Lung (tissue), 12 donors: ENCODE results near the gene SYTL2. TPM values are rescaled to one million over a fixed set of nuclear protein-coding genes. Genes with fewer than 3 reads are reported as not detected.

ENCODE experiments used
- ATAC-seq: fragments of 200-7000 bp; cut with Tn5 transposase; one replicate; pipeline ENCODE4 v1.9.1; 2020; ENCODE audit warnings: moderate number of reproducible peaks; ENCODE audit not compliant: insufficient read depth, low FRiP score
- DNase-seq, 3 donors: peaks; one replicate each; pipeline ENCODE4 v3.0.0-alpha.2; 2013 to 2017
- H3K27ac ChIP-seq, 2 donors: one replicate each; pipeline ENCODE4 v1.5.1; 2013; ENCODE audit warnings: mild to moderate bottlenecking in 2 of 2, moderate library complexity in 2 of 2, control low read depth in 1 of 2, inconsistent platforms in 1 of 2, low read depth in 1 of 2, low read length in 1 of 2
- H3K27me3 ChIP-seq, 3 donors: one replicate each; pipeline ENCODE4 v1.5.1; 2013; ENCODE audit warnings: low read length in 2 of 3; ENCODE audit not compliant: control insufficient read depth in 3 of 3, insufficient read depth in 3 of 3
- H3K36me3 ChIP-seq, 4 donors: one replicate each; pipeline ENCODE4 v1.5.1; 2013; ENCODE audit warnings: low read length in 4 of 4, mild to moderate bottlenecking in 1 of 4, moderate library complexity in 1 of 4; ENCODE audit not compliant: control insufficient read depth in 4 of 4, insufficient read depth in 4 of 4
- H3K4me1 ChIP-seq, 5 donors: one replicate each; pipeline ENCODE4 v1.5.1; 2013; ENCODE audit warnings: low read length in 5 of 5, mild to moderate bottlenecking in 2 of 5, moderate library complexity in 1 of 5; ENCODE audit not compliant: control insufficient read depth in 5 of 5, insufficient read depth in 5 of 5
- H3K4me3 ChIP-seq: one replicate; pipeline ENCODE4 v1.5.1; 2013; ENCODE audit warnings: mild to moderate bottlenecking, control low read depth, moderate library complexity
- H3K9ac ChIP-seq, 2 donors: one replicate each; pipeline ENCODE4 v1.5.1; 2013; ENCODE audit warnings: low read length in 2 of 2, control low read depth in 1 of 2; ENCODE audit not compliant: insufficient read depth in 1 of 2
- H3K9me3 ChIP-seq, 4 donors: one replicate each; pipeline ENCODE4 v1.5.1; 2013; ENCODE audit warnings: low read length in 3 of 4, mild to moderate bottlenecking in 1 of 4, moderate library complexity in 1 of 4; ENCODE audit not compliant: control insufficient read depth in 4 of 4, insufficient read depth in 3 of 4
- WGBS, 2 donors: extraction: QIAGEN DNeasy Blood & Tissue Kit; methylation state at CpG; one replicate each; pipeline ENCODE4 v1.1.7; 2013; 5-methylcytosine and 5-hydroxymethylcytosine counted together
- polyA plus RNA-seq, 2 donors: library from polyadenylated mRNA; stranded (reverse); fragments of 200-250 nt; gene quantifications; one replicate each; pipeline ENCODE4 v1.2.1, GENCODE V29; 2013
- total RNA-seq, 2 donors: library from RNA; depleted of rRNA in 1 of 2; stranded (reverse); fragments of >200 nt in 1 of 2; gene quantifications; one replicate each; pipeline ENCODE4 v1.2.1, GENCODE V29; 2014 to 2021
- TF ChIP-seq, protein P1 (sequence below): IDR thresholded peaks from 2 replicates; pipeline ENCODE4 v1.5.1; 2012; ENCODE audit warnings: mild to moderate bottlenecking; ENCODE audit errors: control extremely low read depth, extremely low read depth
- donor health status: control.
- donor health status: control.
- donor health status: Bipolar disorder and iron deficiency.
- donor health status: healthy.
- donor health status: DM: yes; HTN: yes; CAD: no.

The SYTL2 gene
- total and polyA plus RNA-seq, 4 donors: 6.7 to 39.0 (median 16.5) TPM

DNA sequence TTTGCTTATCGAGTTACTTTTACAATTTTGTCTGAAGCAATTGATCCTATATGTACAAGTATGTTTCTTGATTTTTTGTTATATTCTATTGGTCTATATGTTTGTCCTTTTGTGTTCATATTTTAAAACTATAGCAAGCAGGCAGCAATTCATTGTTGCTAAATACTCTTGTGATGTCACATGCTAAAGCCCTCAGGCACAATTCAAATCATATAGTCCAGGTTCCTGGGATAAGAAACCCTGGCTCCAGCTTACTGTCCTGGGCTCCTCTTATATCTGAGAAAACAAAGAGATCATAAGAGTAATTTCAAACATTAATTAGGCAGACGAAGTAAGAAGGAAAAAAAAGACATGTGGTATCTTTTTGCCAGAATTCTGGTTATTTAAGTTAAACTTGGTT lies 37.6 kb upstream of the SYTL2 start:
- H3K4me1 ChIP-seq: peaks cover 0 to 2% (median 0%) of the 10 kb centered on the region in 5 donors
- H3K36me3 ChIP-seq: no peaks in the 10 kb centered on the region
- DNase-seq: no peak
- no peak for ATAC-seq
- WGBS, 2 donors: 95% methylated on average over 2 of the region's 2 CpGs
- peaks cover 0 to 1% (median 0%) of the 10 kb centered on the region in 4 donors for H3K9me3 ChIP-seq
- H3K27me3 ChIP-seq: no peaks in the 10 kb centered on the region
- H3K4me3 ChIP-seq: no peak overlapping the region
- H3K27ac ChIP-seq: no peak overlapping the region
- no peak overlapping the region for H3K9ac ChIP-seq
- TF ChIP-seq, protein P1, sequence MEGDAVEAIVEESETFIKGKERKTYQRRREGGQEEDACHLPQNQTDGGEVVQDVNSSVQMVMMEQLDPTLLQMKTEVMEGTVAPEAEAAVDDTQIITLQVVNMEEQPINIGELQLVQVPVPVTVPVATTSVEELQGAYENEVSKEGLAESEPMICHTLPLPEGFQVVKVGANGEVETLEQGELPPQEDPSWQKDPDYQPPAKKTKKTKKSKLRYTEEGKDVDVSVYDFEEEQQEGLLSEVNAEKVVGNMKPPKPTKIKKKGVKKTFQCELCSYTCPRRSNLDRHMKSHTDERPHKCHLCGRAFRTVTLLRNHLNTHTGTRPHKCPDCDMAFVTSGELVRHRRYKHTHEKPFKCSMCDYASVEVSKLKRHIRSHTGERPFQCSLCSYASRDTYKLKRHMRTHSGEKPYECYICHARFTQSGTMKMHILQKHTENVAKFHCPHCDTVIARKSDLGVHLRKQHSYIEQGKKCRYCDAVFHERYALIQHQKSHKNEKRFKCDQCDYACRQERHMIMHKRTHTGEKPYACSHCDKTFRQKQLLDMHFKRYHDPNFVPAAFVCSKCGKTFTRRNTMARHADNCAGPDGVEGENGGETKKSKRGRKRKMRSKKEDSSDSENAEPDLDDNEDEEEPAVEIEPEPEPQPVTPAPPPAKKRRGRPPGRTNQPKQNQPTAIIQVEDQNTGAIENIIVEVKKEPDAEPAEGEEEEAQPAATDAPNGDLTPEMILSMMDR: no peak

DNA sequence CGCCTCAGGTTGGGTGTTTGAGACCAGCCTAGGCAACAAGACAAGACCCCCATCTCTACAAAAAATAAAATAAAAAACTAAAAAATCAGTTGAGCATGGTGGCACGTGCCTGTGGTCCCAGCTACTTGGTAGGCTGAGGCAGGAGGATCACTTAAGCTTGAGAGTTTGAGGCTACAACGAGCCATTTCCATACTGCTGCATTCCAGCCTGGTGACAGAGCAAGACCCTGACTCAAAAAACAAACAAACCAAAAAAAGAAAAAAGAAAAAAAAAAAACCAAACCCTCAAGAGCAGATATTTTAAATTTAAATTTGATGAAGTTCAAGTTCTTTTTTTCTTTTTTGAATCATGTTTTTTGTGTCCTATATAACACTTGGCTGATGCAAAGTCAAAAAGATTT lies 37.1 kb upstream of the SYTL2 start:
- ATAC-seq (no peak), DNase-seq (no peak)
- TF ChIP-seq, protein P1: no peak
- no peak overlapping the region for H3K4me3 ChIP-seq
- no peak overlapping the region for H3K27ac ChIP-seq
- no peaks in the 10 kb centered on the region for H3K27me3 ChIP-seq
- H3K4me1 ChIP-seq: peaks cover 0 to 2% (median 0%) of the 10 kb centered on the region in 5 donors
- H3K9ac ChIP-seq: no peak overlapping the region
- H3K9me3 ChIP-seq: peaks cover 0 to 1% (median 0%) of the 10 kb centered on the region in 4 donors
- 87 to 95% methylated on average over 3 of the region's 3 CpGs for WGBS, 2 donors
- no peaks in the 10 kb centered on the region for H3K36me3 ChIP-seq

DNA sequence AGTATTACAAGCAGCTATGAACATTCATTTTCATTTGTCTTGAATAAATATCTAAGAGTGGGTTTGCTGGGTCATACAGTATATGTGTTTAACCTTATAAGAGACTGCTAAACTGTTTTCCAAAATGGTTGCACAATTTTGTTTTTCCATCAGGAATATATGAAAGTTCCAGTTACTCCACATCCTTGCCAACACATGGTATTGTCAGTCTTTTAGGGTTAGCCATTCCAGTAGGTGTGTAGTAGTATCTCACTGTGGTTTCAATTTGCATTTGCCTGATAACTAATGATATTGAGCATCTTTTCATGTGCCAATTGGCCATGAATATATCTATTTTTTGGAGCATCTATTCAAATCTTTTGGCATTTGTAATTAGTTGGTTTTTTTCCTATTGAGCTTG lies 36.5 kb upstream of the SYTL2 start:
- no peaks in the 10 kb centered on the region for H3K36me3 ChIP-seq
- H3K27me3 ChIP-seq: no peaks in the 10 kb centered on the region
- H3K27ac ChIP-seq: no peak overlapping the region
- H3K4me1 ChIP-seq: peaks cover 0 to 2% (median 0%) of the 10 kb centered on the region in 5 donors
- ATAC-seq (no peak), DNase-seq (no peak)
- H3K9me3 ChIP-seq: peaks cover 0 to 1% (median 0%) of the 10 kb centered on the region in 4 donors
- TF ChIP-seq, protein P1: no peak
- H3K4me3 ChIP-seq: no peak overlapping the region
- no peak overlapping the region for H3K9ac ChIP-seq

DNA sequence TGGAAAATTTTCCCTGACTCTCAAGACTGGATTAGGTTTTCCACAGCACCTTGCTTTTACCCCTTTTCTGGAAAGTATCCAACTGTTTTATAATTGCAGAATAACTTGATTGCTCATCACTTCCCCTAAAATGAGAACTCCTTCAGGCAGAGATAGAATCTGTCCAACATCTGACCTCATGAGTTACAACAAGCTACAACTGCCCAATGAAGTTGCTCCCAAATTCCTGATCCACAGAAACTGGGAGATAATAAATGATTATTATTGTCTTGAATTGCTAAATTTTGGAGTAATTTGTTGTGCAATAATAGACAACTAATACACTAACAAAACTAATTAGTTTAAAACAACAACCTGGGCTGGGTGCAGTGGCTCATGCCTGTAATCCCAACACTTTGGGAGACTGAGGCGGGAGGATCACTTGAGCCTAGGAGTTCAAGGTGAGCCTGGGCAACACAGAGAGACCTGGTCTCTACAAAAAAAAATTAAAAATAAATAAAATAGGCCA lies 34.2 kb upstream of the SYTL2 start:
- H3K27ac ChIP-seq: no peak overlapping the region
- H3K9ac ChIP-seq: no peak overlapping the region
- peaks cover 0 to 1% (median 0%) of the 10 kb centered on the region in 4 donors for H3K9me3 ChIP-seq
- no peak overlapping the region for H3K4me3 ChIP-seq
- no peaks in the 10 kb centered on the region for H3K27me3 ChIP-seq
- no peaks in the 10 kb centered on the region for H3K36me3 ChIP-seq
- no peaks in the 10 kb centered on the region for H3K4me1 ChIP-seq
- TF ChIP-seq, protein P1: no peak
- DNase-seq (no peak), ATAC-seq (no peak)
- 97 to 98% methylated on average over 1 of the region's 1 CpG for WGBS, 2 donors
